Measurements from ENCODE around the gene ARMC9.

The ARMC9 gene

DNA sequence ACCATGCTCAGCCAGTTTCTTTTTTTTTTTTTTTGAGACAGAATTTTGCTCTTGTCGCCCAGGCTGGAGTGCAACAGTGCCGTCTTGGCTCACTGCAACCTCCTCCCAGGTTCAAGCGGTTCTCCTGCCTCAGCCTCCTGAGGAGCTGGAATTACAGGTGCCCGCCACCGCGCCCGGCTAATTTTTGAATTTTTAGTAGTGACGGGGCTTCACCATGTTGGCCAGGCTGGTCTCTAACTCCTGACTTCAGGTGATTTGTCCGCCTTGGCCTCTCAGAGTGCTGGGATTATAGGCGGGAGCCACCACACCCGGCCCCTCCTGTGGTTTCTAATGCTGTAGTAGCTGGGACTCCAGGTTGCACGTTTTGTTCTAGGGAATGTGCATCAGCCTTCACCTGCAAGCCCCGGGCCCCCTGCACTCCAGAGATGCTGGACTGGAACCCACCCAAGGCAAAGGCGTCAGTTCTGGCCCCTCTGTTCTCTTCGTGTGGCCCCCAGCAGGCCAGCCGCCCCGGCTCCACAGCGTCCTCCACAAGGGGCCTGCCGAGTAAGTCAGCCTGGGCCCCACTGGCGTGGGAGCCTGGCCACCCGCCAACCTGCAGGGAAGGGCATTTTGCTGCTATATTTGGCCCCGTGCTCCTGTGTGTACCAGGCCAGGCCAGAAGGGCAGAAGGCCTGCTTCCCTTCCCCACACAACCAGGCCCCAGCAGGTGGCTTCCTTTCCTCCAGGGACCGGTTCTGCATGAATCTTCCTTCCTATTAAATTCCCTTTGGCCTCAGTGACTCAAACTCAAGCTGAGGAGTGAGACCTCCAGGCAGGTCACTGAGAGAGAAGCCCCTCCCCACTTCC lies 171.4 kb downstream of the ARMC9 start:
- TF ChIP-seq FOXP2 (optimal IDR thresholded peaks at IDR 0.05; ENCODE audit: borderline replicate concordance, extremely low read depth, extremely low read length, insufficient read depth) (no peak), POLR2AphosphoS5 (IDR thresholded peaks at IDR 0.05; ENCODE audit: low read depth, low read length) (no peak), TAF1 (IDR thresholded peaks at IDR 0.05; ENCODE audit: borderline replicate concordance, insufficient read depth, low read length) (no peak), SIN3A (IDR thresholded peaks at IDR 0.05; ENCODE audit: borderline replicate concordance, insufficient read depth, low read length) (no peak)
- TF ChIP-seq, protein P1, sequence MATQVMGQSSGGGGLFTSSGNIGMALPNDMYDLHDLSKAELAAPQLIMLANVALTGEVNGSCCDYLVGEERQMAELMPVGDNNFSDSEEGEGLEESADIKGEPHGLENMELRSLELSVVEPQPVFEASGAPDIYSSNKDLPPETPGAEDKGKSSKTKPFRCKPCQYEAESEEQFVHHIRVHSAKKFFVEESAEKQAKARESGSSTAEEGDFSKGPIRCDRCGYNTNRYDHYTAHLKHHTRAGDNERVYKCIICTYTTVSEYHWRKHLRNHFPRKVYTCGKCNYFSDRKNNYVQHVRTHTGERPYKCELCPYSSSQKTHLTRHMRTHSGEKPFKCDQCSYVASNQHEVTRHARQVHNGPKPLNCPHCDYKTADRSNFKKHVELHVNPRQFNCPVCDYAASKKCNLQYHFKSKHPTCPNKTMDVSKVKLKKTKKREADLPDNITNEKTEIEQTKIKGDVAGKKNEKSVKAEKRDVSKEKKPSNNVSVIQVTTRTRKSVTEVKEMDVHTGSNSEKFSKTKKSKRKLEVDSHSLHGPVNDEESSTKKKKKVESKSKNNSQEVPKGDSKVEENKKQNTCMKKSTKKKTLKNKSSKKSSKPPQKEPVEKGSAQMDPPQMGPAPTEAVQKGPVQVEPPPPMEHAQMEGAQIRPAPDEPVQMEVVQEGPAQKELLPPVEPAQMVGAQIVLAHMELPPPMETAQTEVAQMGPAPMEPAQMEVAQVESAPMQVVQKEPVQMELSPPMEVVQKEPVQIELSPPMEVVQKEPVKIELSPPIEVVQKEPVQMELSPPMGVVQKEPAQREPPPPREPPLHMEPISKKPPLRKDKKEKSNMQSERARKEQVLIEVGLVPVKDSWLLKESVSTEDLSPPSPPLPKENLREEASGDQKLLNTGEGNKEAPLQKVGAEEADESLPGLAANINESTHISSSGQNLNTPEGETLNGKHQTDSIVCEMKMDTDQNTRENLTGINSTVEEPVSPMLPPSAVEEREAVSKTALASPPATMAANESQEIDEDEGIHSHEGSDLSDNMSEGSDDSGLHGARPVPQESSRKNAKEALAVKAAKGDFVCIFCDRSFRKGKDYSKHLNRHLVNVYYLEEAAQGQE (IDR thresholded peaks at IDR 0.05; ENCODE audit: insufficient read depth in 1 of 2, low read depth in 2 of 2, low read length in 2 of 2) = no peak

DNA sequence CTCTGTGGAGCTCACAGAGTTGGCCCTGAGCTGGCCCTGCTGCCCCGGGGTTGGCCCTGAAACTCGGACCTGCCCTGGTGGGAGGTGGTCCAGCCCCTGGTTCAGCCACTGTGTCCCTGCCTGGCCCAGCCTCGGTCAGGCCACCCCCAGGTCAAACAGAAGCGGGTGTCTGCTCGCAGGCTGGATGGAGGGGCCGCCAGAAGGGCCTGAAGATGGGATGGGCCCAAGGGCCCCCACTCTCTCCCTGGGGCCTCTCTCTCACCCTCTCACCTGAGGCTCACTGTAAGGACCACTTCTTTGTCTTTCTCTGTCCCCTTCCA lies 172.0 kb downstream of the ARMC9 start:
- TF ChIP-seq, protein P1 (IDR thresholded peaks at IDR 0.05; ENCODE audit: insufficient read depth in 1 of 2, low read depth in 2 of 2, low read length in 2 of 2) = no peak
- TF ChIP-seq TAF1 (IDR thresholded peaks at IDR 0.05; ENCODE audit: borderline replicate concordance, insufficient read depth, low read length) (no peak), POLR2AphosphoS5 (IDR thresholded peaks at IDR 0.05; ENCODE audit: low read depth, low read length) (no peak), SIN3A (IDR thresholded peaks at IDR 0.05; ENCODE audit: borderline replicate concordance, insufficient read depth, low read length) (no peak)

DNA sequence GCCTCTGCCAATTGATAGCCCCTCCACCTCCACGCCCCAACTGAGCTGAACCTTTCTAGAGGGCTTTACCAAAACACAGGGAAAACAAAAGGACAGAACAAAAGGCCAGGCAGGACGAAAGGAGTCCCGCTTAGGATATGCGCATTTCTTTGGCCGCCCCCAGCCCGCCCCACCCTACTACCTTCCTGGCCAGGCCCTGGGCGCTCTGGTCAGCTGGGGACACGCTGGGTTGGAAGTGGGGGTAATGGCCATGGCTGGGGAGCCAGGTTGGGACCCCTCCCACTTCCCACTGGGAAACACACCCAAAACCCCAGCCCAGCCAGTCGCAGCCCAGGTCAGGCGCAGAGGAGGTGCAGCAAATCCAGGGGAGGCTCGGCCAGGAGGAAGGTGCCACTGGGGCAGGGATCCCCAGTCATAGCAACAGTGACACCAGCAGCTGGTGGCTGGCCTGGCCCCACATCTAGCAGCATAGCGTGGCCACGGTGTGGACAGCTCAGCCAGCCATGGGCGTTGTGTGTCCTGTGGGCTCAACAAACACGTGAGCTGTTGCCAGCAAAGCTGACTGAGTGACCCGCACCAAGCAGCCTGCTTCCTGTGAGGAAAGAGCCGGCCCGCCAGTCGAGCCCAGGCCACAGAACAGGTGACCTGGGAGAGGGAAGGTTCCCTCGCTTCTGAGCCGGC lies 172.5 kb downstream of the ARMC9 start:
- TF ChIP-seq SIN3A (IDR thresholded peaks at IDR 0.05; ENCODE audit: borderline replicate concordance, insufficient read depth, low read length) (no peak), TAF1 (IDR thresholded peaks at IDR 0.05; ENCODE audit: borderline replicate concordance, insufficient read depth, low read length) (no peak), POLR2AphosphoS5 (IDR thresholded peaks at IDR 0.05; ENCODE audit: low read depth, low read length) (no peak), FOXP2 (optimal IDR thresholded peaks at IDR 0.05; ENCODE audit: borderline replicate concordance, extremely low read depth, extremely low read length, insufficient read depth) (no peak)
- TF ChIP-seq, protein P1 (IDR thresholded peaks at IDR 0.05; ENCODE audit: insufficient read depth in 1 of 2, low read depth in 2 of 2, low read length in 2 of 2) = no peak

DNA sequence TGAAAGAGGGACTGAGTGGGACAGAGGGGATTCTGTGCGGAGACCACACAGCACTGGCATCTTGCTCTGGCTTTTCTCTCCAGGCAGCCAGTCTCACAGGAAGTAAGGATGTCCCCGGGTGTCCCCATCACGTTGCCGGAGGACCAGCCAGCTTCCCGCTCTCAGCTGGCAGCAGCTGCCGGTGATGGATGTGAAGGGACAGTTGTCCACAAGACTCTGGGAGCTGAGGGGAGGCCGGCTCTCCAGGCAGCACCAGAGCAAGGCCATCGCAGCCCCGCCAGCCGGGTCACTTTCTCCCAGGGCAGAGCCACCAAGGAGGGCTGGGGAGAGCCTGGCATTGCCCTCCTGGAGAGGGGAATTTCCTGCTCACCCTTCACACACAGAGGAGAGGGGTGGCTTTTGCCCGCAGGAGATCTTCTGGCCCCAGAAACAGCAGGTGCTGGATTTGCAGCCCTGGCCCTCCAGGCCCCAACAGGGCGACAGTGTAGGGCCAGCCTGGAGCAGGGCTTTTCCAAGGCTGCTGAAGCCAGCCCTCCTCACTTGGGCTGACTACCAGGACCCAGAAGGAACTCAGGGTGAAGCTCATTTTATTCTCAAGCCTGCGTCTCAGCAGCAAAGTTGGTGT lies 173.1 kb downstream of the ARMC9 start:
- TF ChIP-seq SIN3A (IDR thresholded peaks at IDR 0.05; ENCODE audit: borderline replicate concordance, insufficient read depth, low read length) = no peak
- TF ChIP-seq FOXP2 (optimal IDR thresholded peaks at IDR 0.05; ENCODE audit: borderline replicate concordance, extremely low read depth, extremely low read length, insufficient read depth) = no peak
- TF ChIP-seq, protein P1 (IDR thresholded peaks at IDR 0.05; ENCODE audit: insufficient read depth in 1 of 2, low read depth in 2 of 2, low read length in 2 of 2) = no peak
- no peak for TF ChIP-seq POLR2AphosphoS5 (IDR thresholded peaks at IDR 0.05; ENCODE audit: low read depth, low read length)
- no peak for TF ChIP-seq TAF1 (IDR thresholded peaks at IDR 0.05; ENCODE audit: borderline replicate concordance, insufficient read depth, low read length)

Measured in PFSK-1 (cell line).